Mesothelial cell of epicardium (in vitro differentiated cells): Measurements from ENCODE around the gene PUM1. TPM values are rescaled to one million over a fixed set of nuclear protein-coding genes. Genes with fewer than 3 reads are reported as not detected.

ENCODE experiments used
- DNase-seq, 2 experiments: peaks; one replicate each; pipeline ENCODE4 v3.0.0; 2021; ENCODE audit warnings: low spot score in 2 of 2; ENCODE audit not compliant: unreplicated experiment in 2 of 2
- H3K27ac Mint-ChIP-seq: 2 replicates; pipeline ENCODE4 v1.8.0; 2021; ENCODE audit warnings: mixed read lengths
- H3K27me3 Mint-ChIP-seq: 2 replicates; pipeline ENCODE4 v1.8.0; 2021; ENCODE audit warnings: low read depth, mixed read lengths
- H3K36me3 Mint-ChIP-seq: 2 replicates; pipeline ENCODE4 v1.8.0; 2021; ENCODE audit warnings: mixed read lengths
- H3K4me1 Mint-ChIP-seq: 2 replicates; pipeline ENCODE4 v1.8.0; 2021; ENCODE audit warnings: mixed read lengths
- H3K4me3 Mint-ChIP-seq: 2 replicates; pipeline ENCODE4 v1.8.0; 2021; ENCODE audit warnings: mild to moderate bottlenecking, moderate library complexity, mixed read lengths
- H3K9me3 Mint-ChIP-seq: 2 replicates; pipeline ENCODE4 v1.8.0; 2021; ENCODE audit warnings: mixed read lengths
- total RNA-seq: library from RNA; stranded (reverse); gene quantifications from 3 replicates; pipeline ENCODE4 v1.2.1, GENCODE V29; 2021
- TF ChIP-seq, protein P1 (sequence below): fragments of 200-600 bp; sonication (generic); IDR thresholded peaks from one replicate; pipeline ENCODE4 v1.5.0; 2021; ENCODE audit warnings: antibody characterized with exemption; ENCODE audit not compliant: unreplicated experiment

The PUM1 gene
- total RNA-seq, 1 donor from 2014 or later: 250 TPM

DNA sequence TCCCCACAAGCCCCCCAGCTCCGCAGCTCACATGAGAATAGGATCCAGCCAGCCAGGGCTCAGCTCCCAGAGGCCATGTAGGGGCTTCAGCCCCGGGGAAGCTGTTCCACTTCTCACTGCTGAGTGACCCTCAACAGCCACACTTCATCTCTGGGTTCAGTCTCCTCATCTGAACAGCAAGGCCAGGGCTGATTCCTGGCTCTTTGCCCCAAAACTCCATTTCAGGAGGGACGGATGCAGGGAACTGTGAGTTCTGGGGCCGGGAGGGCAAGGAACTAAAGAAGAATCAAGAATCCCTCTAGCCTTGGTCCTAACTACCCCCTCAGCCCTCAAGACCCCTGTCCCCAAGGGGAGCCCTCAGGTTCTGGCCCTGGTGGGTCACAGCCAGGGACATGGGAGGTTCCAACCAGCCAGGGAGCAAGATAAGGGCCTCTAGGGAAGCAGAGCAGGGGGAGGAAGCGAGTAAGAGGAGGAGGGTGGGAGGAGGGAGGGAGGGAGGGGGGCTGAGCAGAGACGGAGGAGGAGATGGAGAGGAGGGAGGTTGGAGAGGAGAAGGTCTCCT is 170.1 kb downstream of the PUM1 start:
- Mint-ChIP-seq H3K4me1 (peaks cover 19% of the 10 kb centered on the region), H3K9me3 (no peaks in the 10 kb centered on the region), H3K27ac (peak overlapping the region; percentile 35), H3K4me3 (no peak overlapping the region), H3K27me3 (no peaks in the 10 kb centered on the region), H3K36me3 (no peaks in the 10 kb centered on the region)
- TF ChIP-seq, protein P1, sequence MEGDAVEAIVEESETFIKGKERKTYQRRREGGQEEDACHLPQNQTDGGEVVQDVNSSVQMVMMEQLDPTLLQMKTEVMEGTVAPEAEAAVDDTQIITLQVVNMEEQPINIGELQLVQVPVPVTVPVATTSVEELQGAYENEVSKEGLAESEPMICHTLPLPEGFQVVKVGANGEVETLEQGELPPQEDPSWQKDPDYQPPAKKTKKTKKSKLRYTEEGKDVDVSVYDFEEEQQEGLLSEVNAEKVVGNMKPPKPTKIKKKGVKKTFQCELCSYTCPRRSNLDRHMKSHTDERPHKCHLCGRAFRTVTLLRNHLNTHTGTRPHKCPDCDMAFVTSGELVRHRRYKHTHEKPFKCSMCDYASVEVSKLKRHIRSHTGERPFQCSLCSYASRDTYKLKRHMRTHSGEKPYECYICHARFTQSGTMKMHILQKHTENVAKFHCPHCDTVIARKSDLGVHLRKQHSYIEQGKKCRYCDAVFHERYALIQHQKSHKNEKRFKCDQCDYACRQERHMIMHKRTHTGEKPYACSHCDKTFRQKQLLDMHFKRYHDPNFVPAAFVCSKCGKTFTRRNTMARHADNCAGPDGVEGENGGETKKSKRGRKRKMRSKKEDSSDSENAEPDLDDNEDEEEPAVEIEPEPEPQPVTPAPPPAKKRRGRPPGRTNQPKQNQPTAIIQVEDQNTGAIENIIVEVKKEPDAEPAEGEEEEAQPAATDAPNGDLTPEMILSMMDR: no peak
- DNase-seq: no peak

DNA sequence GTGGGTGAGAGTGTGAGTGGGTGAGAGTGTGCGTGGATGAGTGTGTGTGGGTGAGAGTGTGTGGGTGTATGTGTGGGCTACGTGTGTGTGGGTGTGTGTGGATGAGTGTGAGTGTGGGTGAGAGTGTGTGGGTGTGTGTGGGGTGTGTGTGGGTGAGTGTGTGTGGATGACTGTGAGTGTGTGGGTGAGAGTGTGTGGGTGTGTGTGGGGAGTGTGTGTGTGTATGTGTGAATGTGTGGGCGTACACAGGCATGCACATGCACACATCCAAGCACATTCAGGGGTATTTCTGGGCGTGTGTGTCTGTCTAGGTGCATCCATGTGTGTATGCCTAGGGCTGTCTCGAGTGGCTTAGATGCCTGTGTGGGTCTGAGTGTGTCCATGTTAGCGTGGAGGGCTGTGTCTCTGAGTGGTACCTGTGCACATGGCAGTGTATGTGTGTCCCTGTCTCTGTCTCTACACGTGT is 171.0 kb downstream of the PUM1 start:
- Mint-ChIP-seq H3K4me3 (no peak overlapping the region), H3K9me3 (no peaks in the 10 kb centered on the region), H3K27me3 (no peaks in the 10 kb centered on the region), H3K27ac (no peak overlapping the region), H3K36me3 (no peaks in the 10 kb centered on the region), H3K4me1 (peaks cover 19% of the 10 kb centered on the region)
- TF ChIP-seq, protein P1: no peak
- DNase-seq: no peak

DNA sequence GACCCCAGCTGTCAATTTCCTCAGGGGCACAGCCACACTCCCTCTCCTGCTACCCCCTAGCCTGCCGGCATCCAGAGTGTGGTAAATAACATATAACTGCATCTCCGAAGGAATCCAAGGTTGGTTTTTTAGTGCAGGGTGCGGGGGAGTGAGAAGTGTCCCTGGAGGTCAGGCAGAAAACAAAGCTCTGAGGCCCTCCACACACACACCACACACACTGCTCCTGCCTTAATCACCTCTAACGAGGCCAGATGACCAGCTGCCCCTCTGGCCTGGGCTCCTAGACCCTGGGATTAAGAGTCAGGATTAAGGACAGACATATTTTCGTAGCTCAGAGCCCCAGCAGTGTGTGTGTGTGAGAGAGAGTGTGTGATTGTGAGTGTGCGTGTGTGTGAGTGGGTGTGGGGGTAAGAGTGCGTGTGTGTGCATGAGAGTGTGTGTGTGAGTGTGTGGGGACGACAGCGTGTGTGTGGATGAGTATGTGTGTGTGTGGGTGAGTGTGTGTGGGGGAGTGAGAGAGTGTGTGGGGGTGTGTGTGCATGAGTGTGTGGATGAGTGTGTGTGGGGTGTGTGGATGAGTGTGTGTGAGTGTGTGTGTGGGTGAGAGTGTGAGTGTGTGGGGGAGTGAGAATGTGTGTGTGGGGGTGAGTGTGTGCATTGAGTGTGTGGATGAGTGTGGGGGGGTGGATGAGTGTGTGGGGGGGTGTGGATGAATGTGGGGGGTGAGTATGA is 171.6 kb downstream of the PUM1 start:
- DNase-seq: no peak
- TF ChIP-seq, protein P1: no peak
- no peaks in the 10 kb centered on the region for H3K36me3 Mint-ChIP-seq
- H3K4me3 Mint-ChIP-seq: no peak overlapping the region
- peak overlapping the region; percentile 39 for H3K27ac Mint-ChIP-seq
- H3K27me3 Mint-ChIP-seq: no peaks in the 10 kb centered on the region
- H3K4me1 Mint-ChIP-seq: peaks cover 19% of the 10 kb centered on the region
- H3K9me3 Mint-ChIP-seq: no peaks in the 10 kb centered on the region

DNA sequence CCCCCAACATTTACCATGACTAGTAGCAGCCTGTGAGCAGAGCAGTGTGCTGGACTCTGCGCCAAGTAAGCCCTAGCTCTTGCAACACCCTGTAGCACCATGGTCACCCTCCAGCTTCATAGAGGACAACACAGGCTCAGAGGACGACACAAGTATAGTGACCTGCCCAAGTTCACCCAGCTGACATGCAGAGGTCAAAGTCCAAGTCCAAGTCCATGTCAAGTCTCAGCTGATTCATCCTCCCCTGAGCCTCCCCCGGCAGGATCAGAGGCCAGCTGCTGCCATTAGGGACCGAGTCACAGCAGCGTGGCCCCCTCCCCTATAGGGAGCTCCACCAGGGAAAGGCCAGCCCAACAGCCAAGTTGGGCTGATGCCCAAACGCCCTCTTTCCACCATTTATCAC is 172.8 kb downstream of the PUM1 start:
- TF ChIP-seq, protein P1: no peak
- Mint-ChIP-seq H3K4me3 (no peak overlapping the region), H3K27me3 (no peaks in the 10 kb centered on the region), H3K36me3 (no peaks in the 10 kb centered on the region), H3K9me3 (no peaks in the 10 kb centered on the region), H3K27ac (no peak overlapping the region), H3K4me1 (peaks cover 30% of the 10 kb centered on the region)
- DNase-seq: no peak

DNA sequence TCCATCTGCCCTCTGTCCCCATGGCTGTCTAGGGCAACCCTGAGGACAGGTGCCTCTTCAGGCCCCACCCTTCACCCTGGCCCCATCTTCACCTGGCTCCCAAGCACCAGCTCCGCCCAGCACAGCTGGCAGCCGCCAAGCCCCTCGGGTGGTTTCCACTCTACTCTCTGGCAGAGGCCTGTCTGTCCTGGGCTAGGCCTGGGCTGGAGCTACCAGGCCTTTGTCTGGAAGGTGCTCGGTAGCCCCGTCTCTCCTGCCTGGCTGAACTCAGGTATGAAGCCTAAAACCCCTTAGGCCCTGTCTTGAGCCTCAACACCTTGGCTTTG is 174.3 kb downstream of the PUM1 start:
- no peaks in the 10 kb centered on the region for H3K9me3 Mint-ChIP-seq
- H3K27me3 Mint-ChIP-seq: no peaks in the 10 kb centered on the region
- H3K27ac Mint-ChIP-seq: no peak overlapping the region
- TF ChIP-seq, protein P1: no peak
- H3K4me3 Mint-ChIP-seq: no peak overlapping the region
- no peak for DNase-seq
- peaks cover 35% of the 10 kb centered on the region for H3K4me1 Mint-ChIP-seq
- no peaks in the 10 kb centered on the region for H3K36me3 Mint-ChIP-seq
